SU-DHL-6 (cell line): Measurements from ENCODE around the gene POC1B.

Experiments
- H2AFZ ChIP-seq: fragments of 200-600 bp; sonication (generic); 2 replicates; pipeline ENCODE4 v1.6.1; 2014; ENCODE audit warnings: low read depth, mild to moderate bottlenecking, moderate library complexity, mixed read lengths, antibody characterized with exemption, low read length; ENCODE audit not compliant: severe bottlenecking
- H3F3A ChIP-seq: fragments of 200-600 bp; shearing (Covaris generic); 2 replicates; pipeline ENCODE4 v1.6.0; 2016; ENCODE audit warnings: antibody characterized with exemption, mild to moderate bottlenecking; ENCODE audit not compliant: insufficient read depth
- H3K27ac ChIP-seq: fragments of 200-600 bp; sonication (generic); 2 replicates; pipeline ENCODE4 v1.5.1; 2016; ENCODE audit warnings: low read depth, mild to moderate bottlenecking, low read length, moderate library complexity, mixed read lengths
- H3K27me3 ChIP-seq: fragments of 200-600 bp; sonication (generic), shearing (Covaris generic); 2 replicates; pipeline ENCODE4 v1.6.0; 2014; ENCODE audit warnings: mild to moderate bottlenecking, low read length
- H3K36me3 ChIP-seq: fragments of 200-600 bp; sonication (generic); 2 replicates; pipeline ENCODE4 v1.6.1; 2014; ENCODE audit warnings: mild to moderate bottlenecking, low read length, mixed read lengths
- H3K4me2 ChIP-seq: fragments of 300-600, 200-600 bp; shearing (Covaris generic), sonication (generic); 2 replicates; pipeline ENCODE4 v1.6.0; 2014; ENCODE audit warnings: low read length, low read depth, mild to moderate bottlenecking; ENCODE audit not compliant: poor library complexity, severe bottlenecking
- H3K4me3 ChIP-seq: fragments of 200-600 bp; sonication (generic); 2 replicates; pipeline ENCODE4 v1.5.1; 2014; ENCODE audit warnings: antibody characterized with exemption, low read length, mild to moderate bottlenecking, mixed read lengths; ENCODE audit not compliant: insufficient read depth, poor library complexity, severe bottlenecking
- H3K79me2 ChIP-seq: fragments of 200-600 bp; sonication (generic); 2 replicates; pipeline ENCODE4 v1.6.1; 2014; ENCODE audit warnings: mild to moderate bottlenecking, low read length, moderate library complexity; ENCODE audit not compliant: insufficient read depth
- H3K9ac ChIP-seq: fragments of 200-600 bp; sonication (generic); 2 replicates; pipeline ENCODE4 v1.7.0; 2014; ENCODE audit warnings: mild to moderate bottlenecking, low read length
- H3K9me2 ChIP-seq: fragments of 200-600 bp; sonication (generic); replicated peaks from 2 replicates; pipeline ENCODE4 v1.6.1; 2014; ENCODE audit warnings: low read length; ENCODE audit not compliant: insufficient read depth
- H3K9me3 ChIP-seq: fragments of 200-600 bp; sonication (generic); 2 replicates; pipeline ENCODE4 v1.6.1; 2014; ENCODE audit warnings: low read length, mixed read lengths; ENCODE audit not compliant: insufficient read depth
- H4K20me1 ChIP-seq: fragments of 200-600 bp; sonication (generic); 2 replicates; pipeline ENCODE4 v1.6.1; 2014; ENCODE audit warnings: low read depth, mild to moderate bottlenecking, antibody characterized with exemption, low read length, moderate library complexity, mixed read lengths
- EZH2phosphoT487 ChIP-seq: fragments of 200-600 bp; sonication (generic), shearing (Covaris generic); conservative IDR thresholded peaks from 2 replicates; pipeline ENCODE4 v1.6.1; 2018; ENCODE audit warnings: mild to moderate bottlenecking, antibody characterized with exemption, low read length, moderate library complexity, mixed read lengths
- TF ChIP-seq, protein P1 (sequence below): fragments of 200-600 bp; sonication (generic); IDR thresholded peaks from one replicate; pipeline ENCODE4 v1.5.1; 2017; ENCODE audit warnings: antibody characterized with exemption, mild to moderate bottlenecking, low read length, moderate library complexity; ENCODE audit not compliant: insufficient read depth, poor library complexity, severe bottlenecking

The POC1B gene

DNA sequence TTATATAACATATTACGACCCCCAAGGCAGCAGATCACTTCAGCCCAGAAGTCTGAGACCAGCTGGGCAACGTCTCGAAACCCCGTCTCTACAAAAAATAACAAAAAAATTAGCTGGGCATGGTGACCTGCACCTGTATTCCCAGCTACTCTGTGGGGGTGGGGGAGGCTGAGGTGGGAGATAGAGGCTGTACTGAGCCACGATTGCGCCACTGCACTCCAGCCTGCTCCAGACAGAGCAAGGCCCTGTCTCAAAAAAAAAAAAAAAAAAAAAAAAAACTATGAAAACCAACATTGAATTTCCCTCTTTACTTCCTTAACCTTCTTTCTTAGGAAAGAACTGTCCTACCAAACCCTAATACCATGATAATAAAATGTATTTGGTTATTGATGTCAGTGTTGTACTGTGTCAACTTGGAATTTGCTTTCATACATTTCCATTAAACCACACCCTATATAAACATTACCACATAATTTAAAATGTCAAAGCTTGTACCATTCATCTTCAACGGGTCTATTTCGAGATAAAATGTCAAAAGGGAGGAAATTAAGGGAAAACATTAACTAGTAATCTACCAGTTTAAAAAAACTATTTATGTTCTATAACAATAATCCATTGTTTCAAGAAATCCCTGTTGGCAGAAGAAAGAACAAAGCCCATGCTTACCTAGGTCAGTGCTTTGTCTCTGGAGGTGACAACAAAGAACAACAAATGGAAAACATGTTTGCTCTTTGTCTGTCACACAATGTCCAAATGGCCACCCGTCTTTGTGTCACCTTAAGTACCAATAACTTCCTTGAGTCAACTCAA, 18.6 kb downstream of the POC1B start:
- H3K27me3 ChIP-seq: no peaks in the 10 kb centered on the region
- no peaks in the 10 kb centered on the region for H3F3A ChIP-seq
- H3K36me3 ChIP-seq: no peaks in the 10 kb centered on the region
- no peak overlapping the region for H3K4me2 ChIP-seq
- H3K4me3 ChIP-seq: no peak overlapping the region
- H3K9me2 ChIP-seq: no peaks in the 10 kb centered on the region
- no peaks in the 10 kb centered on the region for H3K9me3 ChIP-seq
- no peaks in the 10 kb centered on the region for H3K79me2 ChIP-seq
- no peaks in the 10 kb centered on the region for H4K20me1 ChIP-seq
- TF ChIP-seq, protein P1, sequence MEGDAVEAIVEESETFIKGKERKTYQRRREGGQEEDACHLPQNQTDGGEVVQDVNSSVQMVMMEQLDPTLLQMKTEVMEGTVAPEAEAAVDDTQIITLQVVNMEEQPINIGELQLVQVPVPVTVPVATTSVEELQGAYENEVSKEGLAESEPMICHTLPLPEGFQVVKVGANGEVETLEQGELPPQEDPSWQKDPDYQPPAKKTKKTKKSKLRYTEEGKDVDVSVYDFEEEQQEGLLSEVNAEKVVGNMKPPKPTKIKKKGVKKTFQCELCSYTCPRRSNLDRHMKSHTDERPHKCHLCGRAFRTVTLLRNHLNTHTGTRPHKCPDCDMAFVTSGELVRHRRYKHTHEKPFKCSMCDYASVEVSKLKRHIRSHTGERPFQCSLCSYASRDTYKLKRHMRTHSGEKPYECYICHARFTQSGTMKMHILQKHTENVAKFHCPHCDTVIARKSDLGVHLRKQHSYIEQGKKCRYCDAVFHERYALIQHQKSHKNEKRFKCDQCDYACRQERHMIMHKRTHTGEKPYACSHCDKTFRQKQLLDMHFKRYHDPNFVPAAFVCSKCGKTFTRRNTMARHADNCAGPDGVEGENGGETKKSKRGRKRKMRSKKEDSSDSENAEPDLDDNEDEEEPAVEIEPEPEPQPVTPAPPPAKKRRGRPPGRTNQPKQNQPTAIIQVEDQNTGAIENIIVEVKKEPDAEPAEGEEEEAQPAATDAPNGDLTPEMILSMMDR: no peak
- no peak for TF ChIP-seq EZH2phosphoT487
- no peak overlapping the region for H2AFZ ChIP-seq
- H3K27ac ChIP-seq: no peak overlapping the region
- H3K9ac ChIP-seq: no peak overlapping the region

DNA sequence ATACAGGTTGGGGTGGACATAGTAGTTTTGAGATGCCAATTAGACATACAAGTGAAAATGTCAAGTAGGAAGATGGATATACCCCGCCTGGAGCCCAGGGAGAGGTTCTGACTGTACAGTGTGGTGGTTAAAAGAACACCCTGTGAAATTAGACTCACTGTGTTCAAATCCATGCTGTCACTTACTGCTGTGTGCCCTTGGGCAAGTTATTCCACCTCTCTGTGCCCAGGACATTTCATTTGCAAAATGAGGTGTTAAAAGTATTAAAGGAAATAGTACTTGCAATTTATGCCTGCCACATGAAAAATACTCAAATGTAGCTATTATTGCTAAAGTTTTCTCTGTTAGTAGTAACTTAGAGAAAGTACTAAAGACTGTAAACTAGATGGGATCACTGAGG, 19.8 kb downstream of the POC1B start:
- H3K36me3 ChIP-seq: no peaks in the 10 kb centered on the region
- no peaks in the 10 kb centered on the region for H3K27me3 ChIP-seq
- no peak overlapping the region for H3K27ac ChIP-seq
- TF ChIP-seq, protein P1: no peak
- no peak for TF ChIP-seq EZH2phosphoT487
- no peaks in the 10 kb centered on the region for H3F3A ChIP-seq
- H2AFZ ChIP-seq: no peak overlapping the region
- H3K9me2 ChIP-seq: no peaks in the 10 kb centered on the region
- no peaks in the 10 kb centered on the region for H4K20me1 ChIP-seq
- H3K4me3 ChIP-seq: no peak overlapping the region
- H3K79me2 ChIP-seq: no peaks in the 10 kb centered on the region
- no peaks in the 10 kb centered on the region for H3K9me3 ChIP-seq
- no peak overlapping the region for H3K9ac ChIP-seq
- H3K4me2 ChIP-seq: no peak overlapping the region

DNA sequence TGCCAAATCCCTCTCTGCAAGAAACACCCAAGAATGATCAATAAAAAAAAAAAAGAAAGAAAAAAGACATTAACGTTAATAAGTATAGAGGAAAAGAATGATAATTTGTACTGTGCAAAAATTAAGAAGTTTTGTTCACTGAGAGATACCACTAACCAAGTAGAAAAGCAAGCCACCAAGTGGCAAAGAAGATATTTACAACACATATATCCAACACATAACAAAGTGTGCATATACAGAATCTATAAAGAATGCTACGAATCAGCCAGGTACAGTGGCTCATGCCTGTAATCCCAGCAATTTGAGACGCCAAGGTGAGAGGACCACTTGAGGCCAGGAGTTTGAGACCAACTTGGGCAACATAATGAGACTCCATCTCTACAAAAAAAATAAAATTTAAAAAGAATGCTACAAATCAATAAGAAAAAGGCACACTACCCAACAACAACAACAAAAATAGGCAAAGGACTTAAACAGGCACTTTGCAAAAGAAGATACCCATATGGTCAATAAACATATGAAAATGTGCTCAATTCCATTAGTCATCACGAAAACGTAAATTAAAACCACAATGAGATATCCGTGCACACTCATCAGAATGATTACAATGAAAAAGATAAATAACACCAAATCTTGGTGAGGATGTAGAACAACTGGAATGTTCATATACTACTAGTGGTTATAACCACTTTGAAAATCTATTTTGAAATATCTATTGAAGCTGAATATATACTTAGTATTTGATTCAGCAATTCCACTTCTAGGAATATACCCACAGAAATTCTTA, 21.1 kb downstream of the POC1B start:
- Histone ChIP-seq H3K4me3 (no peak overlapping the region), H4K20me1 (no peaks in the 10 kb centered on the region), H3K4me2 (no peak overlapping the region), H3K79me2 (no peaks in the 10 kb centered on the region), H3K9me3 (no peaks in the 10 kb centered on the region), H3K9ac (no peak overlapping the region), H3K27ac (no peak overlapping the region), H2AFZ (no peak overlapping the region), H3K9me2 (no peaks in the 10 kb centered on the region), H3K36me3 (no peaks in the 10 kb centered on the region), H3K27me3 (no peaks in the 10 kb centered on the region), H3F3A (no peaks in the 10 kb centered on the region)
- no peak for TF ChIP-seq EZH2phosphoT487
- TF ChIP-seq, protein P1: no peak
